Measurements from ENCODE around the gene SYT8. TPM values are rescaled to one million over a fixed set of nuclear protein-coding genes. Genes with fewer than 3 reads are reported as not detected.

SYT8 gene
- total and polyA plus RNA-seq, 2 of the 8 experiments (the other 6 are each of a cell fraction or from before 2014, with no cell fraction given), result not detected

GRCh38 chr11:1810761-1811160 is 24.0 kb upstream of the SYT8 start:
- Histone ChIP-seq H3K23ac (ENCODE audit: insufficient read length) (no peak overlapping the region), H3K9me3 (ENCODE audit: insufficient read depth in 2 of 2, low read depth in 1 of 2, low read length in 1 of 2) (peaks cover 3 to 4% of the 10 kb centered on the region in 2 experiments; a peak in 2 of 4 replicates), H3K4ac (replicated peaks; ENCODE audit: insufficient read length, low read depth, low read length) (no peak overlapping the region), H3K4me3 (ENCODE audit: extremely low read depth in 1 of 4, insufficient read depth in 2 of 4, low read depth in 3 of 4, low read length in 4 of 4) (no peak overlapping the region), H2AFZ (ENCODE audit: low read length) (no peak overlapping the region), H3K23me2 (ENCODE audit: low read depth, low read length) (no peaks in the 10 kb centered on the region), H3K27ac (ENCODE audit: low read depth, low read length) (no peak overlapping the region), H2BK12ac (ENCODE audit: low read depth, low read length) (no peak overlapping the region), H2BK120ac (replicated peaks; ENCODE audit: low read depth, low read length) (no peak overlapping the region), H3K56ac (replicated peaks; ENCODE audit: insufficient read length, low read depth, low read length) (no peak overlapping the region), H2BK20ac (ENCODE audit: low read length) (no peak overlapping the region), H3K27me3 (replicated peaks in 1 of 4; ENCODE audit: control insufficient read depth in 3 of 4, extremely low read depth in 1 of 4, insufficient read depth in 3 of 4, low read length in 3 of 4) (no peaks in the 10 kb centered on the region), H3K9ac (replicated peaks in 1 of 4; ENCODE audit: extremely low read depth in 1 of 4, low read depth in 3 of 4, low read length in 3 of 4) (no peak overlapping the region), H3K79me2 (ENCODE audit: control insufficient read depth in 1 of 2, insufficient read depth in 2 of 2, low read length in 2 of 2) (no peaks in the 10 kb centered on the region), H3K79me1 (ENCODE audit: low read depth, low read length) (no peaks in the 10 kb centered on the region), H3K4me2 (ENCODE audit: insufficient read depth in 1 of 2, low read depth in 2 of 2, low read length in 2 of 2) (no peak overlapping the region), H2BK5ac (ENCODE audit: low read depth, low read length) (no peak overlapping the region), H3K4me1 (replicated peaks in 1 of 4; ENCODE audit: control insufficient read depth in 3 of 4, insufficient read depth in 4 of 4, low read length in 3 of 4) (no peaks in the 10 kb centered on the region), H2BK15ac (ENCODE audit: low read length) (no peak overlapping the region), H4K8ac (ENCODE audit: extremely low read depth, insufficient read depth, low read length) (no peak overlapping the region), H4K91ac (replicated peaks; ENCODE audit: insufficient read length, low read length) (no peak overlapping the region), H3K14ac (ENCODE audit: insufficient read length) (no peak overlapping the region), H2AK5ac (ENCODE audit: low read depth, low read length) (no peak overlapping the region), H4K5ac (ENCODE audit: insufficient read length, low read depth, low read length) (no peak overlapping the region), H4K20me1 (replicated peaks in 1 of 2; ENCODE audit: control insufficient read depth in 1 of 2, insufficient read depth in 2 of 2, low read length in 2 of 2) (no peaks in the 10 kb centered on the region), H3K18ac (ENCODE audit: extremely low read depth, low read length) (no peak overlapping the region), H3K36me3 (ENCODE audit: control insufficient read depth in 2 of 4, insufficient read depth in 4 of 4, low read length in 3 of 4) (no peaks in the 10 kb centered on the region)
- WGBS, 2 experiments (ENCODE audit: extremely low coverage in 1 of 2, insufficient coverage in 1 of 2, insufficient read length in 1 of 2, insufficient replicate concordance in 2 of 2, low coverage in 1 of 2, low lambda C conversion rate in 2 of 2, missing lambda C conversion rate in 1 of 2), result 89% methylated on average over 10 of the region's 10 CpGs; no CpG with 5 or more reads in 1 of the 2 experiments
- ChIA-PET POLR2A (ENCODE audit: partially characterized antibody) (no interaction called here), CTCF (ENCODE audit: partially characterized antibody) (interaction anchor here (1.0 to 1.9 kb wide), 2 partner anchors 12 to 158 kb away, joined by 4 to 5 read pairs; no protein-coding TSS in a partner anchor)
- DNase-seq (ENCODE audit: low read depth in 1 of 2, low spot score in 2 of 2) (no peak), FAIRE-seq (no peak)
- TF ChIP-seq EP300 (IDR thresholded peaks at IDR 0.05; ENCODE audit: borderline replicate concordance in 1 of 2, low read depth in 2 of 2, low read length in 2 of 2) (no peak), USF2 (IDR thresholded peaks at IDR 0.05; ENCODE audit: low read length) (no peak), CTCF (IDR thresholded peaks at IDR 0.05; ENCODE audit: control extremely low read depth in 1 of 3, insufficient read depth in 1 of 3, low read depth in 1 of 3, low read length in 3 of 3) (no peak), E2F6 (IDR thresholded peaks at IDR 0.05) (no peak), HDAC6 (IDR thresholded peaks at IDR 0.05; ENCODE audit: low read depth, low read length) (no peak), SAP30 (IDR thresholded peaks at IDR 0.05; ENCODE audit: insufficient read depth, insufficient replicate concordance, low read length) (no peak), GTF2F1 (IDR thresholded peaks at IDR 0.05; ENCODE audit: borderline replicate concordance, low read depth, low read length) (no peak), CREB1 (IDR thresholded peaks at IDR 0.05) (no peak), POLR2AphosphoS5 (IDR thresholded peaks at IDR 0.05; ENCODE audit: low read depth, low read length) (no peak)
